Adrenal gland (tissue), 12 donors: ENCODE results near the gene PRDX2. TPM values are rescaled to one million over a fixed set of nuclear protein-coding genes. Genes with fewer than 3 reads are reported as not detected.

Experiments
- DNase-seq, 7 donors: peaks; one replicate each; pipeline ENCODE4 v3.0.0-alpha.2; 2019 to 2020
- H3K27ac ChIP-seq, 5 donors: fragments of 200-600 bp; sonication (generic) in 4 of 5; 1 replicate in 3 of 5; 2 replicates in 2 of 5; pipeline versions ENCODE4 v1.5.1 to v1.8.0; 2016 to 2020; ENCODE audit warnings: mild to moderate bottlenecking in 1 of 5
- H3K27me3 ChIP-seq: fragments of 200-600 bp; 2 replicates; pipeline ENCODE4 v1.8.0; 2021
- H3K36me3 ChIP-seq, 2 donors: fragments of 200-600 bp; replicated peaks in 1 of 2; 1 replicate in 1 of 2; 2 replicates in 1 of 2; pipeline versions ENCODE4 v1.5.1 to v1.8.0; 2018 to 2022
- H3K4me1 ChIP-seq, 2 donors: fragments of 200-600 bp; replicated peaks in 1 of 2; 1 replicate in 1 of 2; 2 replicates in 1 of 2; pipeline versions ENCODE4 v1.5.1 to v1.8.0; 2018 to 2021
- H3K4me3 ChIP-seq, 4 donors: fragments of 200-600 bp; sonication (generic) in 3 of 4; one replicate each; pipeline ENCODE4 v1.5.1; 2016 to 2018
- H3K9me3 ChIP-seq, 3 donors: fragments of 200-600 bp; sonication (generic) in 1 of 3; replicated peaks in 1 of 3; 1 replicate in 2 of 3; 2 replicates in 1 of 3; pipeline versions ENCODE4 v1.5.1 to v1.8.0; 2016 to 2021
- CTCF ChIP-seq, 6 experiments: fragments of 450-650 bp in 4 of 6; fragments of 200-600 bp in 2 of 6; sonication (generic) in 1 of 6; IDR thresholded peaks; 1 replicate in 5 of 6; 2 replicates in 1 of 6; pipeline versions ENCODE4 v1.5.1 to v1.8.0; 2016 to 2021; ENCODE audit warnings: antibody characterized with exemption in 6 of 6, mild to moderate bottlenecking in 2 of 6, moderate library complexity in 1 of 6
- POLR2A ChIP-seq, 2 donors: fragments of 450-650 bp; IDR thresholded peaks; one replicate each; pipeline ENCODE4 v1.6.1; 2017; ENCODE audit warnings: antibody characterized with exemption in 2 of 2, mild to moderate bottlenecking in 2 of 2, moderate library complexity in 1 of 2
- WGBS, 4 donors: extraction: QIAGEN DNeasy Blood & Tissue Kit in 2 of 4; methylation state at CpG; one replicate each; pipeline versions ENCODE4 v1.1.5 to v1.1.7; 2013 to 2017; 5-methylcytosine and 5-hydroxymethylcytosine counted together
- intact Hi-C, 2 donors: fragments of 100-400 bp; cut with DNase I; formaldehyde crosslinking; loops; one replicate each; pipeline versions ENCODE4 v1.14.1 to v1.15.0; 2022 to 2023
- polyA plus RNA-seq, 3 donors: library from polyadenylated mRNA; stranded (reverse); fragments of 200-250 nt in 2 of 3; fragments of 350-450 nt in 1 of 3; fragmentation: Illumina TruSeq in 1 of 3; extraction: RNeasy Lipid Tissue Mini Kit (QIAGEN cat#74804) in 1 of 3; gene quantifications; one replicate each; pipeline ENCODE4 v1.2.3, GENCODE V29; 2013 to 2014
- total RNA-seq, 9 donors: library from RNA; depleted of rRNA in 4 of 9; stranded (reverse); fragments of >200 nt in 4 of 9; fragments of 120-200 nt in 1 of 9; fragmentation: NEBNext Ultra II Directional in 1 of 9; extraction: Animal tissue kit (Norgen Biotek cat#: 25700) in 1 of 9; gene quantifications; one replicate each; pipeline versions ENCODE4 v1.1.0 to v1.2.4, GENCODE V29; 2013 to 2023
- donor health status: healthy with polysubstance abuse.
- donor health status: Bipolar disorder and iron deficiency.
- donor health status: DM: yes; HTN: yes; CAD: no.
- donor health status: DM: no; HTN: no; CAD: no.
- donor health status: DM: no; HTN: no; CAD: no.
- donor health status: DM: yes; HTN: yes; CAD: no.

PRDX2 gene
- total and polyA plus RNA-seq, 12 donors: 146 to 1,660 (median 835) TPM

- 32 to 46% (median 41%) methylated on average over 4 of the region's 4 CpGs for WGBS, 4 donors
- peak overlapping the region in 1 of 4 donors; percentile 77 for H3K4me3 ChIP-seq
- intact Hi-C loops: no loop called here
These were observed 13.4 kb downstream of the PRDX2 start for GRCh38 chr19:12788042-12788681.

GRCh38 chr19:12787458-12787857, 14.1 kb downstream of the PRDX2 start:
- H3K9me3 ChIP-seq: no peaks in the 10 kb centered on the region
- no peaks in the 10 kb centered on the region for H3K36me3 ChIP-seq
- no peaks in the 10 kb centered on the region for H3K27me3 ChIP-seq
- peak overlapping the region; percentile 95 to 99 (median 97) for H3K27ac ChIP-seq
- WGBS, 4 donors: 72 to 84% (median 77%) methylated on average over 10 of the region's 10 CpGs
- TF ChIP-seq POLR2A (IDR thresholded peaks at IDR 0.05) (no peak), CTCF (IDR thresholded peaks at IDR 0.05) (no peak)
- no peak overlapping the region for H3K4me3 ChIP-seq
- peaks cover 36 to 61% of the 10 kb centered on the region in 2 donors for H3K4me1 ChIP-seq
- intact Hi-C loops: no loop called here
- peak in 2 of 7 donors; percentile 20 to 49 for DNase-seq

More at GRCh38 chr19:12788042-12788681, 13.4 kb downstream of the PRDX2 start:
- no peak for TF ChIP-seq CTCF (IDR thresholded peaks at IDR 0.05)
- TF ChIP-seq POLR2A (IDR thresholded peaks at IDR 0.05): no peak
- no peaks in the 10 kb centered on the region for H3K27me3 ChIP-seq
- H3K4me1 ChIP-seq: peaks cover 30 to 57% of the 10 kb centered on the region in 2 donors
- peak in 2 of 7 donors; percentile 21 to 51 for DNase-seq
- no peaks in the 10 kb centered on the region for H3K36me3 ChIP-seq
- peak overlapping the region; percentile 95 to 99 (median 97) for H3K27ac ChIP-seq
- H3K9me3 ChIP-seq: no peaks in the 10 kb centered on the region

- intact Hi-C loops: no loop called here
- H3K9me3 ChIP-seq: no peaks in the 10 kb centered on the region
- H3K4me1 ChIP-seq: peaks cover 40 to 65% of the 10 kb centered on the region in 2 donors
- no peaks in the 10 kb centered on the region for H3K36me3 ChIP-seq
- WGBS, 4 donors: 69 to 87% (median 84%) methylated on average over 3 of the region's 3 CpGs
- peak in 1 of 7 donors; percentile 26 for DNase-seq
- TF ChIP-seq CTCF (IDR thresholded peaks at IDR 0.05): no peak
- no peak for TF ChIP-seq POLR2A (IDR thresholded peaks at IDR 0.05)
- no peaks in the 10 kb centered on the region for H3K27me3 ChIP-seq
- H3K27ac ChIP-seq: peak overlapping the region; percentile 69 to 99 (median 97)
- no peak overlapping the region for H3K4me3 ChIP-seq
These were observed 14.6 kb downstream of the PRDX2 start for GRCh38 chr19:12786952-12787351.

- peaks cover 42 to 68% of the 10 kb centered on the region in 2 donors for H3K4me1 ChIP-seq
These were observed 15.3 kb downstream of the PRDX2 start for GRCh38 chr19:12786141-12786870.

More at GRCh38 chr19:12786141-12786870, 15.3 kb downstream of the PRDX2 start:
- no peaks in the 10 kb centered on the region for H3K27me3 ChIP-seq
- intact Hi-C loops: no loop called here
- no peaks in the 10 kb centered on the region for H3K9me3 ChIP-seq
- peak overlapping the region; percentile 69 to 99 (median 97) for H3K27ac ChIP-seq
- TF ChIP-seq POLR2A (IDR thresholded peaks at IDR 0.05) (no peak), CTCF (IDR thresholded peaks at IDR 0.05) (no peak)
- H3K4me3 ChIP-seq: no peak overlapping the region
- no peaks in the 10 kb centered on the region for H3K36me3 ChIP-seq
- peak; percentile 55 to 83 (median 70) for DNase-seq
- WGBS, 4 donors: 58 to 76% (median 63%) methylated on average over 4 to 18 of the region's 18 CpGs
